Right atrium auricular region (tissue), 2 donors: ENCODE measurements around the gene AATF. TPM values are rescaled to one million over a fixed set of nuclear protein-coding genes. Genes with fewer than 3 reads are reported as not detected.

Experiments used
- DNase-seq: peaks from one replicate; pipeline ENCODE4 v3.0.0-alpha.2; 2019; ENCODE audit warnings: low spot score
- H3K27ac ChIP-seq, 2 donors: fragments of 200-600 bp; sonication (generic); 1 replicate in 1 of 2; 2 replicates in 1 of 2; pipeline ENCODE4 v1.5.1; 2016 to 2019
- H3K27me3 ChIP-seq, 2 donors: fragments of 200-600 bp; sonication (generic); one replicate each; pipeline versions ENCODE4 v1.5.1 to v1.6.0; 2017 to 2019
- H3K36me3 ChIP-seq: fragments of 200-600 bp; sonication (generic); one replicate; pipeline ENCODE4 v1.5.1; 2016
- H3K4me1 ChIP-seq, 2 donors: fragments of 200-600 bp; sonication (generic); one replicate each; pipeline versions ENCODE4 v1.5.1 to v1.6.0; 2017 to 2019
- H3K4me3 ChIP-seq, 2 donors: fragments of 200-600 bp; sonication (generic); 1 replicate in 1 of 2; 2 replicates in 1 of 2; pipeline ENCODE4 v1.5.1; 2017 to 2019; ENCODE audit warnings: mild to moderate bottlenecking in 1 of 2, moderate library complexity in 1 of 2
- H3K9me3 ChIP-seq, 2 donors: fragments of 200-600 bp; sonication (generic); one replicate each; pipeline ENCODE4 v1.5.1; 2019
- CTCF ChIP-seq, 2 donors: fragments of 200-600 bp; sonication (generic); IDR thresholded peaks; one replicate each; pipeline ENCODE4 v1.5.1; 2019; ENCODE audit warnings: antibody characterized with exemption in 2 of 2
- total RNA-seq, 2 donors: library from RNA; depleted of rRNA; stranded (reverse); fragments of >200 nt; gene quantifications; one replicate each; pipeline ENCODE4 v1.1.0, GENCODE V29; 2016

AATF gene
- total RNA-seq, 2 donors from 2014 or later = 17.8 to 23.2 TPM

- Histone ChIP-seq H3K27me3 (peaks cover 18 to 33% of the 10 kb centered on the region in 2 donors), H3K27ac (no peak overlapping the region), H3K4me1 (peaks cover 0 to 8% of the 10 kb centered on the region in 2 donors), H3K9me3 (no peaks in the 10 kb centered on the region), H3K36me3 (no peaks in the 10 kb centered on the region), H3K4me3 (no peak overlapping the region)
- no peak for TF ChIP-seq CTCF (IDR thresholded peaks at IDR 0.05)
- DNase-seq = no peak
Observed at GRCh38 chr17:36926701-36927100, 22.1 kb upstream of the AATF start.

DNA sequence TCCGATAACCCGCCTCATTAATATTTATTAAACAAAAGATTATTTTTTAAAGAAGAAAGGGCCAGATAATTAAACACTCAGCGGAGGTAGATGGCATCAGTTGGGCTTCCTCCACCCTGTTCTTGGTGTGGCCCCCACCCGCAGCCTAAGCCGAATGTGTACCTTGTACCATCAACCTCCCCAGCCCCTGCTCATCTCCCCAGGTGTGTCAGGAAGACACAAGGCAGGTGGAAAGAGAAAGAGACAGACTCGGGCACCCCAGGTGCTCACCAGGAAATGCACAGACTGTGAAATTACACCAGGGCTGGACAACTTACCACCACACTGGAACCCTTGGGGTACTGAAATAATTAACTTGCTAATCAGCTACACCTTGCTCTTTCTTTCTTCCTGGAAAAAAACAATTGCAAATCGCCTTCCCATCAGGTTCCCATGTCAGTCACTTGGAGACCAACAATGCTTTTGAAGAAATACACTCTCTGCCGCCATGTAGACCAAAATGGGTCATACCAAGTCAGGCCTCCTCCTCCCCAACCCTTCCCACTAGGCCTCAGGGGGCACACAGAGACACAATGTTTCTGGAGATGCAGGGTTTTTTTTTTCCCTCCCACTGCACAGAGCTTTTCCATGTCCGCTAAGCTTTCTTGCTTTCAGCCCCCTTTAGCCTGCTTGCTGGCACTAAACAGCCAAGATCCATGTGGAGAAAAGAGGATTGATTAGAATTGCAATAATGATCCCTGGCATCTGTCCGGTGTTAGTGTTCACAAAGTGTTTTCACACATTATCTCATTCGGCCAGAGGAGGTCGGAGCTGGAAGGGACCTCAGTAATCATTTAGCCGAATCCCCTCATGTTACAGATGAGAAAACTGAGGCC, 20.0 kb upstream of the AATF start:
- H3K27ac ChIP-seq = no peak overlapping the region
- DNase-seq = no peak
- H3K9me3 ChIP-seq = no peaks in the 10 kb centered on the region
- no peaks in the 10 kb centered on the region for H3K36me3 ChIP-seq
- H3K4me1 ChIP-seq = peaks cover 0 to 28% of the 10 kb centered on the region in 2 donors
- no peak for TF ChIP-seq CTCF (IDR thresholded peaks at IDR 0.05)
- H3K27me3 ChIP-seq = peaks cover 35 to 51% of the 10 kb centered on the region in 2 donors
- no peak overlapping the region for H3K4me3 ChIP-seq

DNA sequence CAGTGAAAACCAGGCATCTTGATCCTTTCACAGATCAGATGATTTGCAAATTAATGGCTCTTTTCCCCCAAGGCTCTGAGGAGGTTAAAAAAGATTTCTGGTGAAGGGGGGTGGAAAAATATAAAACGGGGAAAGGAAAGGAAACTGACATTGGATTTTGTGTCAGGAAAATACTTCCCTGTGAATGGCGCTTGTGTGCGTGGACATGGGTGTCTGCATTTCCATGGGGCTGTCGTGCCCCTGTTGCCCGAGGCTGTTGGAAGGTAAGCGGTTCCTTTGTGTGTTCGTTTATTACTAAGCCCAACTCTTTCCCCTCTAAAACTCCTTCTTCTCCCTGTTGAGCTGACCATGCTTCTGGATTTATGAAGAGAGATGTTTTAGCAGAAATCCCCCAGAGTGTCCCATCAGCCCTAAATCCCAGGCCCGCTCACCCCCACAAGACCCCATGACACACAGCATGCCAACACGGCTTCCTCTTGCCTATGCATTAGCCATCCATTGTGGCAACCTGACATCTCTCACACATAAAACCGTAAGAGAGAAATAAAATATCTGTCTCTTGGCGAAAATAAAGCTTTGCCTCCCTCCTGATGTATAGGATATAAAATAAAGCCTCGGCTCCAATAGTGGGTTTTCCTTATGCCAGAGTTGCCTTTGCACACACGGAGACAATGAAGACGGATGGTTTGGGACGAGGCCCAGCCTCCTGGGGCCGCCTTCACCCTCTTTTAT, 18.7 kb upstream of the AATF start:
- TF ChIP-seq CTCF (IDR thresholded peaks at IDR 0.05) = no peak
- no peak for DNase-seq
- no peaks in the 10 kb centered on the region for H3K9me3 ChIP-seq
- H3K27me3 ChIP-seq = peaks cover 46 to 64% of the 10 kb centered on the region in 2 donors
- H3K4me1 ChIP-seq = peaks cover 0 to 41% of the 10 kb centered on the region in 2 donors
- H3K27ac ChIP-seq = no peak overlapping the region
- H3K4me3 ChIP-seq = no peak overlapping the region
- no peaks in the 10 kb centered on the region for H3K36me3 ChIP-seq

- H3K27ac ChIP-seq = no peak overlapping the region
- no peak overlapping the region for H3K4me3 ChIP-seq
- H3K9me3 ChIP-seq = no peaks in the 10 kb centered on the region
- H3K27me3 ChIP-seq = peaks cover 52 to 70% of the 10 kb centered on the region in 2 donors
- peaks cover 0 to 47% of the 10 kb centered on the region in 2 donors for H3K4me1 ChIP-seq
- TF ChIP-seq CTCF (IDR thresholded peaks at IDR 0.05) = no peak
- no peak for DNase-seq
- no peaks in the 10 kb centered on the region for H3K36me3 ChIP-seq
Observed at GRCh38 chr17:36930583-36930900, 18.2 kb upstream of the AATF start.

DNA sequence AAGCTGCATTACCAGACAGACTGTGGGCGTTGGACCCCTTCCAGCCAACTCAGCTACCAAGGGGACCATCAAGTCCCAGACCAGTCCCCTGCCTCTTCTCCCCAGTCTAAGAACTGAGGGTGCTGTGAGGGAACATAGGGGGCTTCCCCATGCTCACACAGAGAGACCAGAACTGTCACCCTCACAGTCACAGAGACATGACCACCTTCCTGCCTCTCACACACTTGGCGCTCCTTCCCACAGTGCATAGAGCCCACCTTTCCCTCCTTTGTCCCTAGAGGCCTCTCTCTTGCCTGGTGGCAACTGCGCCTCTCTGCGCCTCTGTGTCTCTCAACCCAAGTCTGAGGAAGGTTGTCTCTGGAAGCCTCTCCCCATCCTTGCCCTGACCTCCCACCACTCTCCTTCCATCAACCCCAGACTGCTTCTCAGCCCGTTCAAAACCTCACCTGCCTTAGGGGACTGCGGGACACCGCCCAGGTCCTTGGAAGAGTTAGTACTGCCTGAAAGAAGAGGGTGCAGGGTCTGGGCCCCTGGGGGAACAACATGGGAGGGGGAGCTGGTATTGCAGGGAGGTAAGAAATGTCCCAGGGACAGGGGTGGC, 17.6 kb upstream of the AATF start:
- H3K4me1 ChIP-seq = peaks cover 0 to 53% of the 10 kb centered on the region in 2 donors
- H3K36me3 ChIP-seq = no peaks in the 10 kb centered on the region
- no peak overlapping the region for H3K27ac ChIP-seq
- H3K4me3 ChIP-seq = no peak overlapping the region
- no peak for DNase-seq
- H3K27me3 ChIP-seq = peaks cover 57 to 76% of the 10 kb centered on the region in 2 donors
- no peak for TF ChIP-seq CTCF (IDR thresholded peaks at IDR 0.05)
- no peaks in the 10 kb centered on the region for H3K9me3 ChIP-seq
